GM21786 (cell line): Measurements from ENCODE around the gene IL17A.
"Not testable (repeated sequence)": the region's sequence is repeated elsewhere in the genome, so short reads cannot be mapped to it uniquely, and the experiment has no call there.

Source experiments
- ATAC-seq: cut with Tn5 transposase; IDR thresholded peaks from one replicate; pipeline ENCODE4 v1.9.1; 2021; ENCODE audit not compliant: unreplicated experiment

IL17A gene

DNA sequence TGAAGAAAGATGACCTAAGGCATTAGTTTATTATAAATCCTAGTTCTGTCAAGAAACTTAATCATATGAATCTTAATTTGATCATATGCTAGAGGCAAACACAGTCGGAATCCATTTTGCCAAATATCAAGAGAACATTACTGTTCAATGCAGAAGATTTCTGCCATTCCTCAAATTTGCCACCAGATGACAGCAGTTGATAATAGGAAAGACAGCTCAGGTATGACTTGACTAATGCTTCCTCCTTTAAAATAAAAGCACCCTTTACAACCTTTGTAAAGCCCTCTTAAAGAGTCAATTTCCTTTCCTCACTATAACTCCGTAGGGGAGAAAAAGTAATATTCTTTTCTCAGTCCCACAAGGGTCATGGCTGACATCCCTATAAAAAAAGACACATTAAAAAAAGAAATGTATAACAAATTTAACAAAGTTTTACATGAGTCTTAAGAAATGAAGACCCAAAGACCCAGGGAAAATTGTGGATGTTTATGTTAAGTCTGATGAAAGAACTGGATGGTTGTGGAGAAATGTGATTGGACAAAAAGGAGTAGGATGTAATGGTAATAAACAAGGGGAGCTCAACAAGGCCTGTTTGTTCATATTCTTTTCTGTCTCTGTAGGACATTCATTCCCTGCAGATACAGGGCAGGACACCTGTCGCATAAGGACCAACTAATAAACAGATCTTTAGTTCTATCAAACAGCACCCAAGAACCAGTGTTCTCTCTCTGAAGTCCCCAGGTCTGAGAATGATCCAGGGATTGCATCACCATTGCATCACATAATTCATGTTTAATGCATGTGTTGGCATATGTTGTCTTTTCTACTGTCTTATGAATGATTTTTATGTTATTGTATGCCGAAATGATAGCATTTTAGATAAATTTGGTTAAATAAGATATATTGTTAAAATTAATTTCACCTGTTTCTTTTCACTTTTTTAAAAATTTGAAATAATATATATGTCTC lies 23.0 kb upstream of the IL17A start:
- ATAC-seq: no peak

DNA sequence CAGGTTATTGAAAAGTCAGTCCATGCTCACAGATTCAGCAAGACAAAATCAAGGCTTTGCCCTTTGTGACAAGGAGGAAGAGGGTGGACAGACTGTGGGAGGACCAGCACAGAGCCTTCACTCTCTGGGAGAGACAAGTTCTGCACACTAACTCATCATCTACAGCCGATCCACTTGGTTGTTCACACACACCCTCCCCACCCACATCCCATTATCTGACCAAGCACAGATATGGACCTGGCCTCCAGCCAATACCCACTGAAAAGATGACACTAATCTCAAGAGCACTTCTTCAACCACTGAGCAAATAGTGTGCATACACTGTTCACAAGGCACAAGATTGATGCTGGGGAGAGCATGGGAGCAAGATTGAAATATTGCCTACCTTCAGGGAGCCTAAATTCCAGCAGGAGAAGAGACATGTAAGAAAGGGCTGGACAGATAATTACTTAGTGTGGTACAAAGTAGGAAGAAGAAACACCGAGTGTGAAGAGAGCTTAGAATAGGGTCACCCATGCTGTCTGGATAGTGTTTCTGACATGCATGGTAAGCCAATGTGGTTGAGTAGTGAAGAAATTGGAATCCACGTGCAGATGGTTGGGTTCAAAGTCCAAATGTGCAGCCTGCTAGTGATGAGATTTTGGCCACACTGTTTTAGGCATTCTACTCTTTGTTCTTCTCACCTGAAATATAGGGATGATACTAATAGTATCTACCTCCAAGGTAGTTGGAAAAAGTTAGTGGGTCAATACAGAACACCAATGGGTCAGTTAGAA lies 21.7 kb upstream of the IL17A start:
- no peak for ATAC-seq

DNA sequence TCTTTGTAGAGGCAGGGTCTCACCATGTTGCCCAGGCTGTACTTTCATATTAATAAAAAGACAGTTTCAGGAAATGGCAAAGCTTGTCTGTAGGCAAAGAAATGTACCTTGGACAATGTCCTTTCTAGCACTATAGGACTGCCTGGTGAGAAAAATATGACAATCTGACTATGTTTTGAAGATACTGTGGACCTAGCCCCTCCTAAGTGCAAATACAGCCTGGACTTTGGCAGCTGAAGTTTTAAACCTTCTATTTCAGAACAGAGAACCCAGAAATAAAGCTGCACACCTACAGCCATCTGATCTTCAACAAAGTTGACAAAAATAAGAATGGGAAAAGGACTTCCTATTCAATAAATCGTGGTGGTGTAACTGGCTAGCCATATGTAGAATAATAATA lies 18.9 kb upstream of the IL17A start:
- no peak for ATAC-seq

DNA sequence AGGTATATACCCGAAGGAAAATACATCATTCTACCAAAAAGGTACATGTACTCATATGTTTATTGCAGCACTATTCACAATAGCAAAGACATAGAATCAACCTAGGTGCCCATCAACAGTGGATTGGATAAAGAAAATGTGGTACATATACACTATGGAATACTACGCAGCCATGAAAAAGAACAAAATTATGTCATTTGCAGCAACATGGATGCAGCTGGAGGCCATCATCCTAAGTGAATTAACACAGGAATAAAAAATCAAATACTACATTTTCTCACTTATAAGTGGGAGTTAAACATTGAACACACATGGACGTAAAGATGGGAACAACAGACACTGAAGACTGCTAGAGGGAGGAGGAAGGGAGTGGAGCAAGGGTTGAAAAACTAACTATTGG lies 17.8 kb upstream of the IL17A start:
- not testable (repeated sequence) for ATAC-seq

DNA sequence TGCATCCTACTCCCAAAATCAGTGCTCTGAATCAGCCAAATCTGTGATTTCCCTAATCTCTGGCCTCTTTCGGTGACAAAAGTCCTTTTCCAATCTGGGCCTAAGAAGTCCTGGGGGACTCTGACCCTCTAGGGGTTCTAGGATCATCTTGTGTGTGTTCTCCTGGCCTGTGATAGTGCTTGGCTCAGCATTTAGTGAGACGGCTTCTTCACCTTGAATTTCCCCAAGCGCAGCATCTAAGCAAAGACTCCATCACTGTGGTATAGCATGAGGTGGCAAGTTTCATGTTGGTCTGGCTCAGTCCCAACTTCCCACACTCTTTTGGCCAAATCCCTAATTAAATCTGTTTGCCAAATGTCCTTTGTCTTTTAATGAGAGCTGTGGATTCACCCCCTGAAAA lies 12.1 kb upstream of the IL17A start:
- no peak for ATAC-seq

DNA sequence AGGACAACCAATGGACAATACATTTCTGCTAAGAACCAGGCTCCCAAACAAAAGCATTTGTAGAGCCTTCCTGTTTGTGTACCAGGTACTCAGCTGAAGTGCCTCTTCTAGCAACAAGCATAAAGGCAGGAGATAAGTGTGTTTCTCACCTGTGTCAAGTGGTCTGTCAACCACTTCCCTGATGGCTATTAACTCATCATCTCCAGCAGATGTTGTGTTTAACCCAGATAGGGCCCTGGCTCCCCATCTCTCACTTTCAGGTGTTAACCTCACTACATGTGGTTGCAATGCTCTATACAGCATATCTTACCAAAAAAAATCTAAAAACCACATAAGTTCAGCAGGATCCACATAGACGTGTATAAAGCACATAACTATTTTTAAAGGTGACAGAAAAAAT lies 9.6 kb upstream of the IL17A start:
- no peak for ATAC-seq

DNA sequence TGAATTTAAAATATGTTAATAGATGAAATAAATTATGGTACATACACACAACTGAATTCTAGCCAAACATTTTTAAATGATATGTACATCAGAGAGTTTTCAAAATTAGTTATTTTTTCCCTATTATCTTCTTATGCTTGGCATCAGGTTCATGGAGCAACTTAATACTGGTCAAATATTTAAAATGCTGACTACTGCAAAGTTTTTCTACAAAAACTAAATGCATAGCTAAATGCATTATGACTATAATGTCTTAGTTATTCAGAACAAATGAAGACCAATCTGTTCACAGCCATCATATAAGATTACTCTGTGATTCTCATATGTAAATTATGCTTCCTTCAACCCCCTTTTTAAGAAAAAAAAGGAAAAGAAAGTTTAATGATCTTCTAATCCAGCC lies 8.2 kb upstream of the IL17A start:
- ATAC-seq: no peak

DNA sequence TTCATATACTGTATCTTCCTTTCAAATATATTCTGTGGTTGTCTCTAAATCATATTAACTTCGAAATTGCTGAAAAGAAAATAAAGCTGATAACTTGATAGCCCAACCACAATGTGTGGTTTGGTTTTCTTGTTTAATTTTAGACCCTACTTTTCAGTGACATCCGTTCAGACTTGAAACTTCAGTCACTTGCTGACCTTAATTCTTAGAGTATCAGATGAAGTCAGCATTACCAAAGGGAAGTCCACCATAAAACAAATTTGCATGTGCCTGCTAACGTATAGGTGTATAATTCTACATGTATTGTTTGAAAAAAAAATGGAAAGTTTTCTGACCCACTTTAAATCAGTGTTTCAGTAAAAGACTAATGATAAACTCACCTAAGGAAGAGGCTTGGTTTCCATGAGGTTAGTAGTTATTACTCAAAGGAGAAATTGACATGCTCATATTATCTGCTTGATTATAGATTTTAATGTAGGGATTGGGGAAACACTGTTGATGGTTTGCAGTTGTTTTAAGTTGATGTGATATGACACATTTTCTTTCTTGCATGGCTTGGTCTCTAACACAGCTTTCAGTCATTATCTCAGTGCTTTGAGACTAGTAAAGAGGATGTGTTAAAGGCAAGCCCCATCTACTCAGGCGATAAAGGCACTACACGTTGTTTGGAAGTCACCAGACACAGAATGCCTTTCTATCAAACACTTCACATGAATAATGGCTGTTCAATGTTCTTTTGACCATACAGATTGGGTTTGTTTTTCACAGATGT lies 5.2 kb upstream of the IL17A start:
- peak; percentile 74 for ATAC-seq

DNA sequence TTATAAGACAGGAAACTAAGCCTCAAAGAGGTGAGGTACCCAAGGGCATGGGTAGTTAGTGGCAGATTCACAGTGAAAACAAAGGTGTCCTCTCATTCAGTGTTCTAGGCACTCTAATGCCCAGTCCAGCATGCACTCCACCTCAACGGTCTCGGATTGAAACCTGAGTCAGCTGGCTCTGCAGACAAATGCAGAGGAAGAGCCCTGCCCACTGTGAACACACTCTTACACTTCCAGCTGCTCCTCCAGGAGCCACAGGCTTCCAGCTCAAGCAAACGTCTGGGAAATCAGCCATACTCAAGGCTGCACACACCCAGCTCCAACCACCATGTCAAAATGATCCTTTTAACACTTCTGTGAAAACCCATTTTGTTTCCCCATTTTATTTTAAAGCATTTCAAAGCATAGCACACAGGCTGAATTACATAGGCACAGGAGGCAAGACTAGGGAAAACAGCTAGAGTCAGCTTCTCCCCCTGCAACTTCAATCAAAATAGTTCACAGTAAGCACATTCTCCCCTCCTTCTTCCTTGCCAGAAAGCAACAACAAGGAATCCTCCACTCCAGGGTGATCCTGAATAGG lies 3.0 kb upstream of the IL17A start:
- ATAC-seq: no peak

DNA sequence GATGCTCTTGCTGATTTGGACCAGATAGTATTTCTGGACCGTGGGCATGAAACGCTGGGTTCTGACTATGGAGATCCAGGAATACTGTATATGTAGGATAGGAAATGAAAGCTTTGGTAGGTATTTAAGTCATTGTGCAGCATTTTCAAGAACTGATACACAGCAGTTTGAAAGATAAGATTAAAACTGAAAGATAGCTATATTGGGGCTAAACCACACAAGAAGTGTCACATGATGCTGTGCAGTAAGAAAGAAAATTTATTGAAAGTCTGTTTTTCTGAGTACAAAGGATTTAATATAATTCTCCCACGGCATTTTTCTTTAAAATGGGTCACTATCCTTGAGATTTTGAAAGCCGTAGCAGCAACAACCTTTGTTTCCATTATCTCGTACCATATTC lies 305 bp downstream of the IL17A start:
- peak; percentile 83 for ATAC-seq

DNA sequence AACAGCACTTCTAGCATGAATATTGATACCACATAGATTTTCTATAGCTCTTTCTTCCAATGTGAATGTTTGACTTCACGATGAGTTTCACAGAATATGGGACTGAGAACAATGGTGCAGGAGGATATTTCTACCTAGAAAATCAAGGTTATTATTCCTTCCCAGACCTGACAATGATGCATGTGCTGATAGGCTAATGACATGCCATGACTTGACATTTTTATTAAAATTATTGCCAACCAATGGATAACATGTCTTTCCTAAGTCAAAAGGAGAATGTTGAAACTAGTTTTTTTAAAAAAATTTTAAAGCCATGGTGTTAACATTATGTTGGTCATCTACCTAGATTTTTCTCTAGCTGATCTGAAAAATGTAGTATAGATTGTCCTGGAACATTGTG lies 923 bp downstream of the IL17A start:
- no peak for ATAC-seq

DNA sequence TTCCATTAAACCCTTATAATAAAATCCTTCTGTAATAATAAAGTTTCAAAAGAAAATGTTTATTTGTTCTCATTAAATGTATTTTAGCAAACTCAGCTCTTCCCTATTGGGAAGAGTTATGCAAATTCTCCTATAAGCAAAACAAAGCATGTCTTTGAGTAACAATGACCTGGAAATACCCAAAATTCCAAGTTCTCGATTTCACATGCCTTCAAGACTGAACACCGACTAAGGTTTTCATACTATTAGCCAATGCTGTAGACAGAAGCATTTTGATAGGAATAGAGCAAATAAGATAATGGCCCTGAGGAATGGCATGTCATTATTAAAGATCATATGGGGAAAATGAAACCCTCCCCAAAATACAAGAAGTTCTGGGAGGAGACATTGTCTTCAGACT lies 3.8 kb downstream of the IL17A start:
- ATAC-seq: no peak

DNA sequence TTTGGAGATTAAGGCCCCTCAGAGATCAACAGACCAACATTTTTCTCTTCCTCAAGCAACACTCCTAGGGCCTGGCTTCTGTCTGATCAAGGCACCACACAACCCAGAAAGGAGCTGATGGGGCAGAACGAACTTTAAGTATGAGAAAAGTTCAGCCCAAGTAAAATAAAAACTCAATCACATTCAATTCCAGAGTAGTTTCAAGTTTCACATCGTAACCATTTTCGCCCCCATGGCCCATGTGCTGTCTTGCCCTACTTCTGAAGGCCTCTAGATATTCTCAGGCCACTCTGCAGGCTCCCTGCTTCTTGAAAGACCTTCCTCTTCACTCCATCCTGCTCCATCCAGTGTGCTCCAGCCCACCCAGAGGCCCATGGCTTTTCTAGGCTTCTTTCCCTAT lies 4.2 kb downstream of the IL17A start:
- no peak for ATAC-seq

DNA sequence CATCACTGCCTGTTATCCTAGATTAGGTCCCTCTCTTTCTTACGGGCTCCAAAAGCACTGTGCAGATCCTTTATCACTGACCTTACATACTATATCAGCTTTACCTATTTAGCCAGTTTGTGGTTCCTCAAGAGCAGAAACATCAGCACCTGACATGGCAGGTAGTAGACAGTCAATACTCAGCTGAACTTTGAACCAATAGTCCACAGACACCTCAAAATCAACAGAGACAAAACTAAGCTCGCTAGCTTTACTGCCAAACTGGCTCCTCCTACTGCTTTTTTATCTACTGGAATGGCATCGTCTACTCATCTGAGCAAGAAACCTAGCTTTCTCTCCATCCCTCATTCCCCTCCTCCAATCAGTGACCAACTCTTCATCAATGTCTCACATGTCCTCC lies 5.6 kb downstream of the IL17A start:
- ATAC-seq: no peak

DNA sequence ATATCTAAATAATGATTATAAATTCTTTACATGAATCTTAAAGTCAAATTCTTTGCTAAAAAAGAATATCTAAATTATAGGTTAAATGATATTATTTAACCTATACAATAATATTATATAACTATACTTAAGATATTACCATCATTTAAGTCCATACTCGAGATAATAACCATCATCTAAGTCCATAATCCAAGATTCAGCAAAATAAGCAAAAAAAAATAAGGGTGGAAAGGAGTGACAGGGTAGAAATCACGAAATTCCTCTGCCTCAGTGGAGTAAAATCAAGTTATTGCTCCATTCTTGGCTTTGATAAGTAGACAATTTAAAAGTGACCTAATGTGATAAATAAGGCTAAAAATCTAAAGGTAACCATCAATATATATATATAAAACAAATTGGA lies 9.7 kb downstream of the IL17A start:
- ATAC-seq: no peak

DNA sequence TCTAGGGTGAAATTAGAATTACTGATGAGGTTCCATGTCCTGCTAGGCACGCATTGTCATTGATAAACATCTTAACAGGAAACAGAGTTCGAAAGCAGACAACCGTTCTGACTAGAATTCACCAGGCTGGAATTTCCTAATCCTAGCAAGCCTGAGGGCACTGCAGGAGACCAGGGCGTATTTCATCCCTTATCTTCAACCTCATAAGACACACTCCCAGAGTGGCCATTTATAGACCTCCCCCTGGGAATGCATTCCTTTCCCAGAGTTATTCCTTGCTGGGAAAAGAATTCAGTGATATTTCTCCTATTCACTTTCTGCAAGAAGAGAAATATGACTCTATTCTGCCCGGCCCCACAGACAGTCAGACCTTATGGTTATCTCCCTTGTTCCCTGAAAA lies 13.9 kb downstream of the IL17A start:
- not testable (repeated sequence) for ATAC-seq

DNA sequence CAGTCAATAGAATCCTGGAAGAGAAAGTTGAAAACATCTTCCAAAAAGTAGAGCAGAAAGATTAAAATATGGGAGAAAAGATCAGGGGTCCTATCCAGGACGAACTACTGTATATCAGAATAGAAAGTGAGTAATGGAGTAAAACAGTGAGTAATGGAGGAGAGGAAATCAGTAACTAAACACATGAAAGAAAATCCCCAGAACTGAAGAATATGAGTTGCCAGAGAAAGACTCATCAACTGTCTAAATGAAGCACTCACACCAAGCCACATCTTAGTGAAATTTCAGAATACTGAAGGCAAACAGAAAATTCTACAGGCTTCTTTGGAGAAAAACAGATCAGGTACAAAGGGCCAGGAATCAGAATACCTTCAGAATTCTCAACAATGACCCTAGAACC lies 14.9 kb downstream of the IL17A start:
- no peak for ATAC-seq

DNA sequence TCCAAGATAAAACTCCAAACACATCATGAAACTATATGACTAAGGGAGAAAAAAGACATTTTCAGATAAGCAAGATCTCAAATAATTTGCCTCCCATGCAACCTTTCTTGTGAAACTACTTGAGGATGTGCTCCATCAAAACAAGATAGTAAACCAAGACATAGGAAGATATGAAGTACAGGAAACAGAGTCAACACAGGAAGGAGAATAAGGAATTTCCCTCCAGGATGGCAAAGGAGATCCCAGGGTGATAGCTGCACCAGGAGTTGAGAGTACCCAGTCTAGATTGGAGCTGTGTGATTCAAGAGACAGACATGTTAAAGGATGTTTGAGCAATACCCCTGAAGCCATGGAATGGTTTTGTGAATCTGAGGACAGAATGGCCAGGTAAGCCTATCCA lies 15.3 kb downstream of the IL17A start:
- ATAC-seq: no peak

DNA sequence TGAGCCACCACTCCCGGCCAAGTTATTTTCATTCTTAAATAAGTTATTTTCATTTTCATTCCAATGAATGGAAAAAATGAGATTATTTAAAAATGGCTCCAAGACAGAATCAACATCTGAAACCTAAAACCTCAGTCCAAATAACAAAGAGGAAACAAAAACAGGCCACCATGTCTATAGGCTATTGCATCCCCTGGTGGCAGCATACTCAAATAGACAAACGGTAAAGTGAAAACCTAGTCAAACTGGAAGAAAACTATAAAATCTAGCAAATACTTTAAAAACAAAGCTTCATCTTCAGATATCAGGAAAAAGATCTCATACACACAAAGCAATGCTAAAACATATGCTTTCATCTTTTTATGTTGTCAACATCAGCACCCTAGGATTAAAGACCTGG lies 20.9 kb downstream of the IL17A start:
- no peak for ATAC-seq

DNA sequence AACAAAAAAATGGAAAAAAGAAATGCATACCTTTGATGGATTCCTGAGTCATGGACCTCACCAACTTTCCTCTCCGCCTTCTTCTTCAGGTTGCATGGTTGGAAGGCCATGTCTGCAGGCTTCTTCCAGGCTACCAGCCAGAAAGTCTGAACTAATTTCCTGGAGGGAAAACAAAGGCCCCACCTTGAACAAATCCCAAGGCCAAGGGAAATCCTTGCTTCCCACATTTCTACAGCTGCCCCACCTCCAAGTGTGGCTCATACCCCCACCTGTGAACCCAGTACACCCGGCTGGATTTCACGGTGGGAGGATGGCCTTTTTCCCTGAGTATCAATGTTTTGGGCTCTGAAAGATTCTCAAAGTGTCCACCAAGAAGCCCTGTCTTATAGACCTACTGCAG lies 22.4 kb downstream of the IL17A start:
- ATAC-seq: no peak

DNA sequence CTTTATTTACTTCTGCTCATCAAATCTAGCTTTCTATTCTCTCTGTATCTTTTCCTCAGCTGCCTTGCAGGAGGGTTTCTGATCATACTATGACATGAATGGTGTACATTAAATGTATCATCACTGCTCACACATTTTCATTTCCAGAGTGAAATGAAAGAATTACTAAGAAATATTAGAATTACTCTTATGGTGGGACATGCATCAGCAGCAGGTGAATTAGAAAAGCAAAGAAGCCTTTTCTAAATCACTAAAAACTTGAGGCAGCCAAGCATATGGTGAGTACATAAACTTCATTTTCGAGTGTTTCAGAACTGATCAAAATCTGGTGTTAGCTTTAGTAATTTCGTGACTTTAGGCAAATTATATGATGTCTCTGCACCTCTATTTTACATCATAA lies 23.6 kb downstream of the IL17A start:
- ATAC-seq: peak; percentile 48
